Activated CD4-positive, alpha-beta memory T cell treated with anti-CD3 and anti-CD28 coated beads for 36 hours (primary cell): ENCODE data around the gene NUDT21. TPM values are rescaled to one million over a fixed set of nuclear protein-coding genes. Genes with fewer than 3 reads are reported as not detected.

Experiments
- CTCF ChIA-PET: fragments of 350-600 bp; sonication (Branson Sonifier 250); formaldehyde crosslinking; loops from one replicate; lab custom pipeline; 2021; ENCODE audit warnings: antibody characterized with exemption, inconsistent platforms; lab: Charles Lee
- POLR2A ChIA-PET: fragments of 350-600 bp; sonication (Branson Sonifier 250); formaldehyde crosslinking; loops from one replicate; lab custom pipeline; 2021; ENCODE audit warnings: antibody characterized with exemption; lab: Charles Lee
- DNase-seq: peaks from one replicate; pipeline ENCODE4 v3.0.0-alpha.2; 2020
- H3K27ac Mint-ChIP-seq: one replicate; pipeline ENCODE4 v1.8.0; 2021; ENCODE audit warnings: mixed read lengths
- H3K27me3 Mint-ChIP-seq: one replicate; pipeline ENCODE4 v1.8.0; 2021; ENCODE audit warnings: mixed read lengths
- H3K36me3 Mint-ChIP-seq: one replicate; pipeline ENCODE4 v1.8.0; 2021; ENCODE audit warnings: mixed read lengths
- H3K4me1 Mint-ChIP-seq: one replicate; pipeline ENCODE4 v1.8.0; 2021; ENCODE audit warnings: low read depth, mixed read lengths
- H3K4me3 Mint-ChIP-seq: one replicate; pipeline ENCODE4 v1.8.0; 2021; ENCODE audit warnings: mild to moderate bottlenecking, mixed read lengths
- H3K9me3 Mint-ChIP-seq: one replicate; pipeline ENCODE4 v1.8.0; 2021; ENCODE audit warnings: mixed read lengths
- intact Hi-C: fragments of 100-400 bp; cut with micrococcal nuclease; formaldehyde crosslinking; loops from one replicate; pipeline ENCODE4 v1.15.1; 2023
- total RNA-seq, 2 experiments: library from RNA; stranded (reverse); gene quantifications; one replicate each; pipeline ENCODE4 v1.2.3, GENCODE V29; 2021

NUDT21 gene
- total RNA-seq, 2 experiments from 2014 or later: 352 to 361 TPM

DNA sequence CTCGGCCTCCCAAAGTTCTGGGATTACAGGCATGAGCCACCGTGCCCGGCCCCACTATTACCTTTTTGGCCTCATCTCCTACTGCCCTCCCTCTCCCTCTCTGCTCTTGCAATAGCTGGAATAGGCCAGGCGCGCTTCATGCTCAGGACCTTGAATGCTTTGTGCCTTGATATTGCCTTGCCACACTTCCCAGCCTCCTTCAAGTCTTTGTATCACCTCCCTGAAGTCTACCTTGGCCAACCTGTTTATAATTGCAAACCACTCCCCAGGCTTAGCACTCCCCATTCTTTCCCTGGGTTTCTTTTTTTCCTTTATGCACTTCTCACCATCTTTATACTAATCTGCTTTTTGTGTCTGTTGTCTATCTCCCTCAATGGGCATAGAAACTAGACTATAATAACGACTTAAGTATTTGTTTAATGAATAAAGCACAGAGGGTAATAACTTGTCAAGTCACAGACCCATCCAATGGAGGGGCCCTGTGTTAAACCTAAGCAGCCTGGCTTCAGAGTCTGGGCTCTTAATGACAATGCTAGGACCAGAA lies 6.9 kb upstream of the NUDT21 start:
- no peaks in the 10 kb centered on the region for H3K27me3 Mint-ChIP-seq
- no peaks in the 10 kb centered on the region for H3K9me3 Mint-ChIP-seq
- H3K36me3 Mint-ChIP-seq: peaks cover 58% of the 10 kb centered on the region
- POLR2A ChIA-PET: no interaction called here
- no peak for DNase-seq
- H3K27ac Mint-ChIP-seq: no peak overlapping the region
- no peak overlapping the region for H3K4me3 Mint-ChIP-seq
- CTCF ChIA-PET: no interaction called here
- peaks cover 17% of the 10 kb centered on the region for H3K4me1 Mint-ChIP-seq
- intact Hi-C loops: no loop called here

GRCh38 chr16:56451753-56452689 lies 889 bp upstream of the NUDT21 start:
- CTCF ChIA-PET: interaction anchor here (0.6 to 1.8 kb wide), 3 partner anchors 24 to 182 kb away, joined by 3 to 5 read pairs (median 4); no protein-coding TSS in a partner anchor
- intact Hi-C loops: loop anchor here (1.0 to 5.0 kb wide), 5 partner anchors 27 to 1085 kb away; partner anchors contain the start of genes AMFR, CCDC102A and HERPUD1
- H3K4me3 Mint-ChIP-seq: peak overlapping the region; percentile 95
- H3K9me3 Mint-ChIP-seq: no peaks in the 10 kb centered on the region
- POLR2A ChIA-PET: interaction anchor here (1.0 to 1.8 kb wide), 6 partner anchors 8 to 154 kb away, joined by 3 to 8 read pairs (median 3); no protein-coding TSS in a partner anchor
- no peaks in the 10 kb centered on the region for H3K27me3 Mint-ChIP-seq
- H3K4me1 Mint-ChIP-seq: peaks cover 54% of the 10 kb centered on the region
- peak; percentile 30 for DNase-seq
- peak overlapping the region; percentile 89 for H3K27ac Mint-ChIP-seq
- H3K36me3 Mint-ChIP-seq: peaks cover 48% of the 10 kb centered on the region

- CTCF ChIA-PET: interaction anchor here (0.9 to 1.8 kb wide), 2 partner anchors 22 to 23 kb away, joined by 3 to 5 read pairs; no protein-coding TSS in a partner anchor
- H3K27ac Mint-ChIP-seq: peak overlapping the region; percentile 89
- no peaks in the 10 kb centered on the region for H3K9me3 Mint-ChIP-seq
- peaks cover 42% of the 10 kb centered on the region for H3K36me3 Mint-ChIP-seq
- POLR2A ChIA-PET: interaction anchor here (0.7 to 2.3 kb wide), 7 partner anchors 10 to 93 kb away, joined by 3 to 8 read pairs (median 3); no protein-coding TSS in a partner anchor
- peak overlapping the region; percentile 95 for H3K4me3 Mint-ChIP-seq
- peaks cover 51% of the 10 kb centered on the region for H3K4me1 Mint-ChIP-seq
- DNase-seq: peak; percentile 48
- intact Hi-C loops: loop anchor here (5.0 kb wide), 4 partner anchors 93 to 1087 kb away; partner anchors contain the start of genes CCDC102A and HERPUD1
- no peaks in the 10 kb centered on the region for H3K27me3 Mint-ChIP-seq
These were observed 702 bp downstream of the NUDT21 start for GRCh38 chr16:56450275-56450985.

- CTCF ChIA-PET: interaction anchor here (1.2 to 2.5 kb wide), 2 partner anchors 20 to 254 kb away, joined by 3 to 10 read pairs; no protein-coding TSS in a partner anchor
- intact Hi-C loops: no loop called here
- peaks cover 42% of the 10 kb centered on the region for H3K4me1 Mint-ChIP-seq
- no peaks in the 10 kb centered on the region for H3K27me3 Mint-ChIP-seq
- H3K9me3 Mint-ChIP-seq: no peaks in the 10 kb centered on the region
- H3K27ac Mint-ChIP-seq: peak overlapping the region; percentile 90
- DNase-seq: no peak
- peaks cover 34% of the 10 kb centered on the region for H3K36me3 Mint-ChIP-seq
- POLR2A ChIA-PET: interaction anchor here (1.5 kb wide), 1 partner anchor 21 kb away, joined by 11 read pairs; no protein-coding TSS in a partner anchor
- H3K4me3 Mint-ChIP-seq: peak overlapping the region; percentile 20
These were observed 3.1 kb downstream of the NUDT21 start for GRCh38 chr16:56448005-56448404.

- DNase-seq: no peak
- H3K36me3 Mint-ChIP-seq: peaks cover 37% of the 10 kb centered on the region
- ChIA-PET POLR2A (interaction anchor here (1.5 kb wide), 1 partner anchor 20 kb away, joined by 11 read pairs; no protein-coding TSS in a partner anchor), CTCF (interaction anchor here (0.6 to 2.5 kb wide), 3 partner anchors 14 to 255 kb away, joined by 3 to 10 read pairs (median 3); no protein-coding TSS in a partner anchor)
- H3K4me1 Mint-ChIP-seq: peaks cover 35% of the 10 kb centered on the region
- intact Hi-C loops: loop anchor here (1.0 to 2.0 kb wide), 2 partner anchors 19 to 30 kb away; no protein-coding TSS in a partner anchor
- no peaks in the 10 kb centered on the region for H3K27me3 Mint-ChIP-seq
- H3K9me3 Mint-ChIP-seq: no peaks in the 10 kb centered on the region
- H3K27ac Mint-ChIP-seq: peak overlapping the region; percentile 90
- H3K4me3 Mint-ChIP-seq: peak overlapping the region; percentile 20
These were observed 3.8 kb downstream of the NUDT21 start for GRCh38 chr16:56447286-56447685.

DNA sequence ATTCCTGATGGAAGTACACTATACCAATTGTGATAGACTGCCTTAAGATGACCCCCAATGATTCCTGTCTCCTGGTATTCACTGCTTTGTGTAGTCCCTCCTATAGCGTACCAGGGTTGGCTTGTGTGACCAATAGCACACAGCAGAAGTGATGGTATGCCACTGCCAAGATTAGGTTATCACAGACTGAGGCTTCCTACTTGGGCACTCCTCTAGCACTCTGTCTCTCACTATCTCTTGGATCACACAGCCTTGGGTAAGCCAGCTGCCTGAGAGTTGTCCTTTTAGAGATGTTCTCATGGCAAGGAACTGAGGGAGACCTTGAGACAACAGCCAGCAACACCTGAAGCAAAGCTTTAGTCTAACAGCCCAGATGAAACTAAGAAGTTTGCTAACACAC lies 13.1 kb downstream of the NUDT21 start:
- intact Hi-C loops: no loop called here
- ChIA-PET POLR2A (interaction anchor here (0.8 kb wide), 1 partner anchor 8 kb away, joined by 3 read pairs; no protein-coding TSS in a partner anchor), CTCF (no interaction called here)
- Mint-ChIP-seq H3K27me3 (no peaks in the 10 kb centered on the region), H3K36me3 (peaks cover 49% of the 10 kb centered on the region), H3K4me3 (no peak overlapping the region), H3K4me1 (peaks cover 3% of the 10 kb centered on the region), H3K9me3 (no peaks in the 10 kb centered on the region), H3K27ac (no peak overlapping the region)
- no peak for DNase-seq

DNA sequence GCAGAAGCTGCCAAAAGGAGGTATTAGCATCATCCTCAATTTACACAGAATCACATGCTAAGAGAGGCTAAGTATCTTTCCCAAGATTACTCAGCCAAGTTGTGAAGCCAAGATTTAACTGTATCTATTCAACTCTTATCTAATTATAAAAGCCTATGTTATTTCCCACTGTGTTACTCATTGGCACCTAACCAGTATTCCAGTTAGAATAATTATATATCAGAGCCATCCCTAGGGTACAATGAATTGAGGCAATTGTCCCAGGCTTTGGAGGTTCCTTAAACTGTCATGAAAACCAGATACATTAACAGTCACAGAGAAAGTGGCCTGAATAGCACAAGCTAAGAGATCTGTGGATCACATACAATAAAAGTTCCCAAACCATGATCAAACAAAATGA lies 14.9 kb downstream of the NUDT21 start:
- no peak overlapping the region for H3K4me3 Mint-ChIP-seq
- H3K36me3 Mint-ChIP-seq: peaks cover 44% of the 10 kb centered on the region
- DNase-seq: no peak
- H3K27me3 Mint-ChIP-seq: no peaks in the 10 kb centered on the region
- POLR2A ChIA-PET: interaction anchor here (2.2 kb wide), 1 partner anchor 14 kb away, joined by 6 read pairs; no protein-coding TSS in a partner anchor
- no peaks in the 10 kb centered on the region for H3K9me3 Mint-ChIP-seq
- H3K4me1 Mint-ChIP-seq: peaks cover 3% of the 10 kb centered on the region
- intact Hi-C loops: no loop called here
- CTCF ChIA-PET: interaction anchor here (0.7 kb wide), 1 partner anchor 228 kb away, joined by 5 read pairs; no protein-coding TSS in a partner anchor
- H3K27ac Mint-ChIP-seq: no peak overlapping the region

GRCh38 chr16:56428091-56428490 lies 23.0 kb downstream of the NUDT21 start:
- no peaks in the 10 kb centered on the region for H3K9me3 Mint-ChIP-seq
- intact Hi-C loops: loop anchor here (1.0 kb wide), 1 partner anchor 19 kb away; no protein-coding TSS in a partner anchor
- CTCF ChIA-PET: interaction anchor here (0.9 to 1.8 kb wide), 2 partner anchors 19 to 23 kb away, joined by 5 to 10 read pairs; partner anchors contain the start of genes NUDT21 and OGFOD1
- H3K27ac Mint-ChIP-seq: no peak overlapping the region
- H3K27me3 Mint-ChIP-seq: no peaks in the 10 kb centered on the region
- H3K4me3 Mint-ChIP-seq: no peak overlapping the region
- DNase-seq: no peak
- peaks cover 20% of the 10 kb centered on the region for H3K36me3 Mint-ChIP-seq
- POLR2A ChIA-PET: interaction anchor here (0.6 to 2.3 kb wide), 6 partner anchors 17 to 393 kb away, joined by 3 to 11 read pairs (median 4); partner anchors contain the start of genes NUDT21 and OGFOD1
- peaks cover 37% of the 10 kb centered on the region for H3K4me1 Mint-ChIP-seq

DNA sequence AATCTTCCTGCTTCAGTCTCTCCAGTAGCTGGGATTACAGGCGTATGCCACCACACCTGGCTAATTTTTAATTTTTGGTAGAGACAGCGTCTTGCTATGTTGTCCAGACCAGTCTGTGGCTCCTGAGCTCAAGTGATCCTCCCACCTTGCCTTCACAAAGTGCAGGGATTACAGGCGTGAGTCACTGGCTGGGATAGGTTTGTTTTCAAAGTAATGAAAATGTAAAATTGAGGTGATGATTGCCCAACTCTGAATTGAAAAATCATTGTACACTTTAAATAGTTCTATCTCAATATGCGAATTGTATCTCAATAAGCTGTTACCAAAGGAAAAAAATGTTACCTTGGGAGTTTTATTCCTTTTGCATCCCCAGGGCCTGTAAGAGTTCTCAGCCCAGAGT lies 24.5 kb downstream of the NUDT21 start:
- H3K27ac Mint-ChIP-seq: no peak overlapping the region
- ChIA-PET POLR2A (interaction anchor here (0.8 to 2.3 kb wide), 2 partner anchors 21 to 25 kb away, joined by 3 to 11 read pairs; partner anchors contain the start of genes NUDT21 and OGFOD1), CTCF (interaction anchor here (0.8 to 1.5 kb wide), 3 partner anchors 22 to 70 kb away, joined by 3 read pairs; partner anchors contain the start of genes NUDT21 and OGFOD1)
- H3K27me3 Mint-ChIP-seq: no peaks in the 10 kb centered on the region
- peak overlapping the region; percentile 63 for H3K4me3 Mint-ChIP-seq
- peaks cover 11% of the 10 kb centered on the region for H3K36me3 Mint-ChIP-seq
- intact Hi-C loops: no loop called here
- no peaks in the 10 kb centered on the region for H3K9me3 Mint-ChIP-seq
- DNase-seq: no peak
- peaks cover 51% of the 10 kb centered on the region for H3K4me1 Mint-ChIP-seq

DNA sequence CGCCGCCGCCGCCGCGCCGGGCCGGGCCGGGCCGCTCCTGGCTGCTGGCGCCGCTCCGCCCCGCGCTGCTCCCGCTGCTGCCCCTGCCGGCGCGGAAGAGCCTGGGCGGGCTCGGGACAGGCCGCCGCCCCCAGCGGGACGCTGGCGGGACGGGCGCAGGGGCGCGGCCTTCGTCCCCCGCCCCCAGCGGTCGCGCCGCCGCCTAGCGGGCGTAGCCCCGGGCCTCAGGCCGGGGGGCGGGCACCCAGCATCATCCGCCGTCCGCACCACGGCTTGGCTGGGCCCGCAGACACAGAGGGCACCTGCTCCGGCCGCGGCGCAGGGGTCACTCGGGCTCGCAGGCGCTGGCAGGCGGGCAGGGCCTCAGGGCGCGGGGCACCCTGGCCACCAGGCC lies 25.7 kb downstream of the NUDT21 start, which contains the start of gene AMFR:
AMFR (minus strand) TSS at position 107 of the 394 bp plus-strand sequence. CDS start 218 bp downstream, outside the sequence.
- Mint-ChIP-seq H3K27me3 (no peaks in the 10 kb centered on the region), H3K36me3 (peaks cover 4% of the 10 kb centered on the region), H3K4me3 (peak within 1 kb of the TSS; percentile 89), H3K27ac (peak within 1 kb of the TSS; percentile 46), H3K9me3 (no peaks in the 10 kb centered on the region), H3K4me1 (peaks cover 58% of the 10 kb centered on the region)
- ChIA-PET CTCF (interaction anchor here (1.5 kb wide), 1 partner anchor 69 kb away, joined by 3 read pairs; no protein-coding TSS in a partner anchor), POLR2A (no interaction called here)
- intact Hi-C loops: loop anchor here (1.0 kb wide), 2 partner anchors 26 to 68 kb away; partner anchors contain the start of genes NUDT21 and OGFOD1
- DNase-seq: peak; percentile 65
